Stomach (tissue), 9 donors: ENCODE data around the gene CDC123. TPM values are rescaled to one million over a fixed set of nuclear protein-coding genes. Genes with fewer than 3 reads are reported as not detected.

ENCODE experiments used
- DNase-seq, 2 donors: peaks; one replicate each; pipeline versions ENCODE4 v3.0.0 to v3.0.0-alpha.2; 2013 to 2019
- H3K27ac ChIP-seq, 5 donors: fragments of 200-600 bp in 4 of 5; sonication (generic) in 4 of 5; one replicate each; pipeline ENCODE4 v1.5.1; 2013 to 2019; ENCODE audit warnings: mild to moderate bottlenecking in 1 of 5, moderate library complexity in 1 of 5
- H3K27me3 ChIP-seq, 3 donors: fragments of 200-600 bp; sonication (generic); one replicate each; pipeline ENCODE4 v1.5.1; 2017 to 2019; ENCODE audit warnings: mixed run types in 1 of 3
- H3K36me3 ChIP-seq, 4 donors: fragments of 200-600 bp; sonication (generic); 1 replicate in 3 of 4; 2 replicates in 1 of 4; pipeline ENCODE4 v1.5.1; 2016 to 2019
- H3K4me1 ChIP-seq, 4 donors: fragments of 200-600 bp; sonication (generic); one replicate each; pipeline ENCODE4 v1.5.1; 2016 to 2019
- H3K4me3 ChIP-seq, 4 donors: fragments of 200-600 bp; sonication (generic) in 3 of 4; one replicate each; pipeline ENCODE4 v1.5.1; 2016 to 2019; ENCODE audit warnings: mild to moderate bottlenecking in 1 of 4
- H3K9me3 ChIP-seq, 4 donors: fragments of 200-600 bp; sonication (generic); one replicate each; pipeline ENCODE4 v1.5.1; 2016 to 2019
- EP300 ChIP-seq: sonication (generic); formaldehyde crosslinking; IDR thresholded peaks from one replicate; pipeline ENCODE4 v1.6.1; 2017; ENCODE audit warnings: antibody characterized with exemption
- POLR2A ChIP-seq, 4 donors: fragments of 450-650 bp; IDR thresholded peaks; one replicate each; pipeline ENCODE4 v1.6.1; 2016; ENCODE audit warnings: antibody characterized with exemption in 4 of 4, control low read depth in 2 of 4, mild to moderate bottlenecking in 1 of 4, moderate library complexity in 1 of 4
- POLR2AphosphoS5 ChIP-seq, 3 donors: sonication (generic); formaldehyde crosslinking; IDR thresholded peaks; one replicate each; pipeline ENCODE4 v1.6.1; 2016; ENCODE audit warnings: antibody characterized with exemption in 3 of 3
- WGBS, 5 donors: extraction: QIAGEN DNeasy Blood & Tissue Kit in 3 of 5; methylation state at CpG; one replicate each; pipeline versions ENCODE4 v1.1.5 to v1.1.7; 2013 to 2018; 5-methylcytosine and 5-hydroxymethylcytosine counted together
- intact Hi-C: fragments of 100-400 bp; cut with DNase I; formaldehyde crosslinking; loops from one replicate; pipeline ENCODE4 v1.15.1; 2023; ENCODE audit warnings: low total_unique reads
- polyA plus RNA-seq, 3 donors: library from polyadenylated mRNA; stranded (reverse); fragments of 200-250 nt; gene quantifications; one replicate each; pipeline ENCODE4 v1.2.3, GENCODE V29; 2013
- total RNA-seq, 5 donors: library from RNA; depleted of rRNA; stranded (reverse); fragments of >200 nt; gene quantifications; one replicate each; pipeline versions ENCODE4 v1.1.0 to v1.2.3, GENCODE V29; 2014 to 2016
- TF ChIP-seq, protein P1 (sequence below), 7 experiments: fragments of 450-650 bp in 4 of 7; fragments of 200-600 bp in 3 of 7; sonication (generic) in 3 of 7; IDR thresholded peaks; one replicate each; pipeline ENCODE4 v1.5.1; 2016 to 2019; ENCODE audit warnings: antibody characterized with exemption in 7 of 7, control low read depth in 2 of 7, mild to moderate bottlenecking in 1 of 7
- donor health status: healthy with polysubstance abuse.
- donor health status: Bipolar disorder and iron deficiency.
- donor health status: healthy.

Gene CDC123
- total and polyA plus RNA-seq, 8 donors: 22.3 to 103 (median 40.6) TPM

DNA sequence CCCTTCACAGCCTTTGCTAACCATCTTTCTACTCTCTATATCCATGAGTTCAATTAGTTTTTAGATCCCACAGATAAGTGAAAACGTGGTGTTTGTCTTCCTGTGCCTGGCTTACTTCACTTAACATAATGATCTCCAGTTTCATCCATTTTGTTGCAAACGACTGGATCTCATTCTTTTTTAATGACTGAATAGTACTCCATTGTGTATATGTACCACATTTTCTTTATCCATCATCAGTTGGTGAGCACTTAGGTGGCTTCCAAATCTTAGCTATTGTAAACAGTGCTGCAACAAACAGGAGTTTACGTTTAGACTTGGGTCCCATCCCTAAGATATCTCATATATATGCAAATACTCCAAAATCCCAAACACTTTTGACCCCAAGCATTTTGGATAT lies 9.1 kb downstream of the CDC123 start:
- no peak overlapping the region for H3K27ac ChIP-seq
- 82 to 95% (median 90%) methylated on average over 3 of the region's 3 CpGs for WGBS, 5 donors
- TF ChIP-seq POLR2AphosphoS5 (IDR thresholded peaks at IDR 0.05) (no peak), EP300 (no peak), POLR2A (IDR thresholded peaks at IDR 0.05) (no peak)
- TF ChIP-seq, protein P1, sequence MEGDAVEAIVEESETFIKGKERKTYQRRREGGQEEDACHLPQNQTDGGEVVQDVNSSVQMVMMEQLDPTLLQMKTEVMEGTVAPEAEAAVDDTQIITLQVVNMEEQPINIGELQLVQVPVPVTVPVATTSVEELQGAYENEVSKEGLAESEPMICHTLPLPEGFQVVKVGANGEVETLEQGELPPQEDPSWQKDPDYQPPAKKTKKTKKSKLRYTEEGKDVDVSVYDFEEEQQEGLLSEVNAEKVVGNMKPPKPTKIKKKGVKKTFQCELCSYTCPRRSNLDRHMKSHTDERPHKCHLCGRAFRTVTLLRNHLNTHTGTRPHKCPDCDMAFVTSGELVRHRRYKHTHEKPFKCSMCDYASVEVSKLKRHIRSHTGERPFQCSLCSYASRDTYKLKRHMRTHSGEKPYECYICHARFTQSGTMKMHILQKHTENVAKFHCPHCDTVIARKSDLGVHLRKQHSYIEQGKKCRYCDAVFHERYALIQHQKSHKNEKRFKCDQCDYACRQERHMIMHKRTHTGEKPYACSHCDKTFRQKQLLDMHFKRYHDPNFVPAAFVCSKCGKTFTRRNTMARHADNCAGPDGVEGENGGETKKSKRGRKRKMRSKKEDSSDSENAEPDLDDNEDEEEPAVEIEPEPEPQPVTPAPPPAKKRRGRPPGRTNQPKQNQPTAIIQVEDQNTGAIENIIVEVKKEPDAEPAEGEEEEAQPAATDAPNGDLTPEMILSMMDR (IDR thresholded peaks at IDR 0.05): no peak
- H3K9me3 ChIP-seq: no peaks in the 10 kb centered on the region
- peaks cover 13 to 84% (median 81%) of the 10 kb centered on the region in 4 donors for H3K36me3 ChIP-seq
- no peak for DNase-seq
- H3K4me3 ChIP-seq: no peak overlapping the region
- peaks cover 0 to 8% (median 0%) of the 10 kb centered on the region in 4 donors for H3K4me1 ChIP-seq
- no peaks in the 10 kb centered on the region for H3K27me3 ChIP-seq
- intact Hi-C loops: no loop called here

DNA sequence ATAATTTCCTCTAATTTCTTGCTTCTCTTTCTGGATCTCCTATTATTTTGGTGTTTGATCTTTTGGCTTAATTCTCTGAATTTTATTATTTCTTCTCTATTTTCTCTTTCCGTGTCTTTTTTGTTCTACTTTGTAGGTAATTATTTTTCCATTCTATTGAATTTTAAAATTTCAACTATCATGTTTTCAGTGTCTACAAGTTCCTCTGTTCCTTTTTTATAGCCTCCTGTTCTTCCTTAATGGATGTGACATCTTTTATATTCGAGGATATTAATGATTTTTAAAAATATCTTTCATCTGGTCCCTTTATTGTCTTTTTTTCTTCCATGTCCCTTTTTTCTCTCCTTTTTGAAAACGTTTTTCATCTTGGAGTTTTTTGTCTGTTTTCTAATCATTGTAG lies 11.1 kb downstream of the CDC123 start:
- no peaks in the 10 kb centered on the region for H3K9me3 ChIP-seq
- intact Hi-C loops: no loop called here
- H3K4me1 ChIP-seq: no peaks in the 10 kb centered on the region
- no peak overlapping the region for H3K4me3 ChIP-seq
- H3K27ac ChIP-seq: no peak overlapping the region
- TF ChIP-seq POLR2A (IDR thresholded peaks at IDR 0.05) (no peak), POLR2AphosphoS5 (IDR thresholded peaks at IDR 0.05) (no peak), EP300 (no peak)
- TF ChIP-seq, protein P1 (IDR thresholded peaks at IDR 0.05): no peak
- no peaks in the 10 kb centered on the region for H3K27me3 ChIP-seq
- 79 to 88% (median 83%) methylated on average over 3 of the region's 3 CpGs for WGBS, 5 donors
- H3K36me3 ChIP-seq: peaks cover 25 to 85% (median 83%) of the 10 kb centered on the region in 4 donors
- no peak for DNase-seq

DNA sequence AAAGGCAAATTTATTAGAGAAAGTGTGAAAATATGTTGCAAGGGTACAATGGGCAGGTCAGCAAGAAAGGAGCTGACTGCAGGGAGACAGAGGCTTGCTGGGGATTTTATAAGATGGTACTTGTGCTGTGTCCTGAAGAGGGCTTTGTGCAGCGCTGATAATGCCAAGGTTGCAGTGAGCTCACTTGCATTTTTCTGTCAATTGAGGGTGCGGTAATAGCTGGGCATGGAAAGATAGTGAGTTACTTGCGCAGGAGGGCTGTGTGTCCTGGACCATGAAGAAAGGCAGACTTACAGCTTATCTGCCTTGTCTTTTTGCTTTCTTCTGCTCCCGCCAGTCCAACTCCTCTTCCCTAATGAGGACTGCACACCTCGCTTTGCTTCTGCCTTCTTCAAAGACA lies 12.5 kb downstream of the CDC123 start:
- no peaks in the 10 kb centered on the region for H3K27me3 ChIP-seq
- TF ChIP-seq POLR2AphosphoS5 (IDR thresholded peaks at IDR 0.05): no peak
- intact Hi-C loops: no loop called here
- H3K4me3 ChIP-seq: no peak overlapping the region
- H3K36me3 ChIP-seq: peaks cover 22 to 85% (median 82%) of the 10 kb centered on the region in 4 donors
- H3K27ac ChIP-seq: no peak overlapping the region
- H3K4me1 ChIP-seq: no peaks in the 10 kb centered on the region
- no peaks in the 10 kb centered on the region for H3K9me3 ChIP-seq
- 94 to 99% (median 96%) methylated on average over 5 of the region's 5 CpGs for WGBS, 5 donors
- DNase-seq: no peak

DNA sequence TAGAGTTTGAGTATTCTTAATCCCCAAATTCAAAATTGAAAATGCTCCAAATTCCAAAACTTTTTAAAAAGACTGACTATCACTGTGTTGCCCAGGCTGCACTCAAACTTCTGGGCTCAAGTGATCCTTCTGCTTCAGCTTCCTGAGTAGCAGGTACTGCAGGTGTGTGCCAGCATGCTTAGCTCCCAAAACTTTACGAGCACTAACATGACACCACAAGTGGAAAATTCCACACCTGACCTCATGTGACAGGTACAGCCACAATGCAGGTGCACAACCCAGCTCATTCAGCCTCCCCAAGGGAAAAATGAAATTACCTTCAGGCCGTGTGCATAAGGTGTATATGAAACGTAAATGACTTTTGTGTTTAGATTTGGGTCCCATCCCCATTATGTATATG lies 16.5 kb downstream of the CDC123 start:
- H3K27me3 ChIP-seq: no peaks in the 10 kb centered on the region
- H3K36me3 ChIP-seq: peaks cover 22 to 78% (median 70%) of the 10 kb centered on the region in 4 donors
- no peak overlapping the region for H3K27ac ChIP-seq
- peaks cover 0 to 17% (median 7%) of the 10 kb centered on the region in 4 donors for H3K4me1 ChIP-seq
- intact Hi-C loops: no loop called here
- H3K9me3 ChIP-seq: no peaks in the 10 kb centered on the region
- no peak for DNase-seq
- 85 to 96% (median 90%) methylated on average over 3 of the region's 3 CpGs for WGBS, 5 donors
- TF ChIP-seq POLR2A (IDR thresholded peaks at IDR 0.05) (no peak), POLR2AphosphoS5 (IDR thresholded peaks at IDR 0.05) (no peak), EP300 (no peak)
- TF ChIP-seq, protein P1 (IDR thresholded peaks at IDR 0.05): no peak
- H3K4me3 ChIP-seq: no peak overlapping the region

DNA sequence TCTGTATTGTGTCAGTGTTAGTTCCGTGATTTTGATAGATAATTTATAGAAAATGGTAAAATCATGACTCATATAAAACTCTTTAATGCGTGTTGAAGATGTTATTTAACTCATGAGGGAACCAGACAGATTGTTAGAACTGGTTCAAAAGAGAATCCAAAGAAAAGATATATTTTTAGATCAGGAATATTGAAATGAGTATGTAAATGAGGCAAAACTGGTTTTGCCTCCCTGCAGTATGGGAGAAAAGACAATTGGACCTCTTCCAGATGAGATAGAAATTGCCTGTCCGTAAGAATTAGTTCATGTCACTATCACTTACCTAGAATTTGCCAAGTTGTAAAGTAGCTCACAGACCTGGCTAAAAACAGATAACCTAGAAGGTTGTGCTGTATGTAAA lies 17.6 kb downstream of the CDC123 start:
- intact Hi-C loops: no loop called here
- TF ChIP-seq EP300: no peak
- TF ChIP-seq POLR2AphosphoS5 (IDR thresholded peaks at IDR 0.05): no peak
- TF ChIP-seq, protein P1 (IDR thresholded peaks at IDR 0.05): no peak
- TF ChIP-seq POLR2A (IDR thresholded peaks at IDR 0.05): no peak
- peaks cover 25 to 78% (median 70%) of the 10 kb centered on the region in 4 donors for H3K36me3 ChIP-seq

More for the DNA sequence above, 17.6 kb downstream of the CDC123 start:
- no peak for DNase-seq
- WGBS, 5 donors: 59 to 71% (median 63%) methylated on average over 3 of the region's 3 CpGs
- Histone ChIP-seq H3K9me3 (no peaks in the 10 kb centered on the region), H3K27me3 (no peaks in the 10 kb centered on the region), H3K4me1 (peaks cover 0 to 17% (median 7%) of the 10 kb centered on the region in 4 donors), H3K27ac (no peak overlapping the region), H3K4me3 (no peak overlapping the region)
